Measurements from ENCODE around the gene CCDC177. TPM values are rescaled to one million over a fixed set of nuclear protein-coding genes. Genes with fewer than 3 reads are reported as not detected.

CCDC177 gene
- total and polyA plus RNA-seq, 9 of the 15 experiments (the other 6 are each of a cell fraction or from before 2014, with no cell fraction given): not detected

- no peak for DNase-seq (ENCODE audit: extremely low read depth in 1 of 4, low spot score in 3 of 4)
- H3K4me2 ChIP-seq (ENCODE audit: insufficient read depth, low read length): no peak overlapping the region
- no peak for ATAC-seq
- H3K79me2 ChIP-seq (ENCODE audit: control insufficient read depth, insufficient read depth, low read length): no peaks in the 10 kb centered on the region
- H3K4me3 ChIP-seq: no peak overlapping the region
- H2AFZ ChIP-seq (ENCODE audit: low read depth, low read length): no peak overlapping the region
- ChIA-PET CTCF (ENCODE audit: low intra/inter-chr PET ratio) (no interaction called here), POLR2A (no interaction called here)
- no peaks in the 10 kb centered on the region for H3K9me1 ChIP-seq (ENCODE audit: control insufficient read depth, insufficient read depth, low read length)
- no peak overlapping the region for H3K9ac ChIP-seq (ENCODE audit: insufficient read depth in 1 of 2, low read depth in 2 of 2, low read length in 2 of 2)
- H3K9me3 ChIP-seq (replicated peaks; ENCODE audit: control insufficient read depth, insufficient read depth, low read depth, low read length): no peaks in the 10 kb centered on the region
- no TSS peak for BruUV-seq (replicated peaks)
- intact Hi-C loops (cut with micrococcal nuclease): no loop called here
- in situ Hi-C loops (cut with MboI): no loop called here
- H4K20me1 ChIP-seq (replicated peaks; ENCODE audit: control insufficient read depth, insufficient read depth, low read length): no peaks in the 10 kb centered on the region
- no peaks in the 10 kb centered on the region for H3K4me1 ChIP-seq (replicated peaks in 1 of 2; ENCODE audit: control insufficient read depth in 2 of 2, insufficient read depth in 2 of 2, low read length in 2 of 2)
- H3K27me3 ChIP-seq (ENCODE audit: control insufficient read depth in 2 of 2, insufficient read depth in 2 of 2, low read length in 2 of 2): peaks cover 9 to 48% of the 10 kb centered on the region in 2 experiments
- no peaks in the 10 kb centered on the region for H3K36me3 ChIP-seq (ENCODE audit: control insufficient read depth, insufficient read depth, low read length)
- no peak overlapping the region for H3K27ac ChIP-seq (ENCODE audit: extremely low read depth, low read depth, low read length)
- WGBS (ENCODE audit: insufficient coverage, low coverage, missing lambda C conversion rate): 7% methylated on average over 5 of the region's 6 CpGs
- FAIRE-seq: no peak
- no peak for TF ChIP-seq CREBBP (IDR thresholded peaks at IDR 0.05; ENCODE audit: low read depth, low read length)
- TF ChIP-seq HIVEP1 (CRISPR knock-in tag; IDR thresholded peaks at IDR 0.05): no peak
- TF ChIP-seq KAT8 (IDR thresholded peaks at IDR 0.05; ENCODE audit: low read depth): no peak
- no peak for TF ChIP-seq DDX20 (tag; IDR thresholded peaks at IDR 0.05; ENCODE audit: low read depth)
- TF ChIP-seq ZNF184 (CRISPR knock-in tag; IDR thresholded peaks at IDR 0.05): no peak
- TF ChIP-seq STAT6 (CRISPR knock-in tag; IDR thresholded peaks at IDR 0.05): no peak
- no peak for TF ChIP-seq ZNF143 (CRISPR knock-in tag; IDR thresholded peaks at IDR 0.05)
- no peak for TF ChIP-seq ZKSCAN1 (IDR thresholded peaks at IDR 0.05; ENCODE audit: low read depth, low read length)
- no peak for TF ChIP-seq ZNF586 (CRISPR knock-in tag; conservative IDR thresholded peaks at IDR 0.05)
- TF ChIP-seq ZNF766 (CRISPR knock-in tag; conservative IDR thresholded peaks at IDR 0.05): no peak
- no peak for TF ChIP-seq NFIX (CRISPR knock-in tag; IDR thresholded peaks at IDR 0.05; ENCODE audit: low read depth)
- TF ChIP-seq RBM34 (IDR thresholded peaks at IDR 0.05; ENCODE audit: borderline replicate concordance, insufficient read depth, low read length): no peak
- no peak for TF ChIP-seq GTF3C2 (IDR thresholded peaks at IDR 0.05; ENCODE audit: borderline replicate concordance, extremely low read depth, insufficient read length)
- no peak for TF ChIP-seq ZKSCAN3 (CRISPR knock-in tag; IDR thresholded peaks at IDR 0.05)
- no peak for TF ChIP-seq NR3C1 (CRISPR knock-in tag; IDR thresholded peaks at IDR 0.05)
- TF ChIP-seq PTTG1 (tag; IDR thresholded peaks at IDR 0.05; ENCODE audit: low read depth): no peak
- TF ChIP-seq VEZF1 (CRISPR knock-in tag; IDR thresholded peaks at IDR 0.05): no peak
These were observed 48.8 kb downstream of the CCDC177 start for GRCh38 chr14:69525896-69526295.
